ENCODE data around the gene AP1AR.

Gene AP1AR

GRCh38 chr4:112190684-112191083 lies 40.9 kb upstream of the AP1AR start:
- TF ChIP-seq, protein P1, sequence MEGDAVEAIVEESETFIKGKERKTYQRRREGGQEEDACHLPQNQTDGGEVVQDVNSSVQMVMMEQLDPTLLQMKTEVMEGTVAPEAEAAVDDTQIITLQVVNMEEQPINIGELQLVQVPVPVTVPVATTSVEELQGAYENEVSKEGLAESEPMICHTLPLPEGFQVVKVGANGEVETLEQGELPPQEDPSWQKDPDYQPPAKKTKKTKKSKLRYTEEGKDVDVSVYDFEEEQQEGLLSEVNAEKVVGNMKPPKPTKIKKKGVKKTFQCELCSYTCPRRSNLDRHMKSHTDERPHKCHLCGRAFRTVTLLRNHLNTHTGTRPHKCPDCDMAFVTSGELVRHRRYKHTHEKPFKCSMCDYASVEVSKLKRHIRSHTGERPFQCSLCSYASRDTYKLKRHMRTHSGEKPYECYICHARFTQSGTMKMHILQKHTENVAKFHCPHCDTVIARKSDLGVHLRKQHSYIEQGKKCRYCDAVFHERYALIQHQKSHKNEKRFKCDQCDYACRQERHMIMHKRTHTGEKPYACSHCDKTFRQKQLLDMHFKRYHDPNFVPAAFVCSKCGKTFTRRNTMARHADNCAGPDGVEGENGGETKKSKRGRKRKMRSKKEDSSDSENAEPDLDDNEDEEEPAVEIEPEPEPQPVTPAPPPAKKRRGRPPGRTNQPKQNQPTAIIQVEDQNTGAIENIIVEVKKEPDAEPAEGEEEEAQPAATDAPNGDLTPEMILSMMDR (IDR thresholded peaks at IDR 0.05): no peak

DNA sequence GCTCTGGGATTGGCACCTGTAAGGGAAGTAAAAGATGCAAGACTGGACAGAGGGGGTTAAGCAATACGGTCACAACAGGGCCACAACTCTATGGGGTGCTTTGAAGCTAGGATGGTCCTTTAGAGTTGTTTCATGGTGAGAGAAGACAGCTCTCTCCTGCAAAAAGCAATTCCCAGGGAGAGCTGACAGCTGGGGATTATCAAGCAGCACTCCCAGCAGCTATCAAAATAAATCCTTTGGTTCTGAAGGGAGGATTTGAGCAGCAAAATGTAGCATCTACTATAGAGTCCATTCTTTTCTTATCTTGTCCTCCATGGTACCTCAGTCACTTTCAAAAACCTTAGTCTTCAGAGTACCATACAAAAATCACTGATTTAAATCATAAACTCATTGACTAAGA lies 35.1 kb upstream of the AP1AR start:
- TF ChIP-seq, protein P1 (IDR thresholded peaks at IDR 0.05): no peak

- TF ChIP-seq, protein P1 (IDR thresholded peaks at IDR 0.05): no peak
Observed at GRCh38 chr4:112199041-112199440, 32.5 kb upstream of the AP1AR start.

DNA sequence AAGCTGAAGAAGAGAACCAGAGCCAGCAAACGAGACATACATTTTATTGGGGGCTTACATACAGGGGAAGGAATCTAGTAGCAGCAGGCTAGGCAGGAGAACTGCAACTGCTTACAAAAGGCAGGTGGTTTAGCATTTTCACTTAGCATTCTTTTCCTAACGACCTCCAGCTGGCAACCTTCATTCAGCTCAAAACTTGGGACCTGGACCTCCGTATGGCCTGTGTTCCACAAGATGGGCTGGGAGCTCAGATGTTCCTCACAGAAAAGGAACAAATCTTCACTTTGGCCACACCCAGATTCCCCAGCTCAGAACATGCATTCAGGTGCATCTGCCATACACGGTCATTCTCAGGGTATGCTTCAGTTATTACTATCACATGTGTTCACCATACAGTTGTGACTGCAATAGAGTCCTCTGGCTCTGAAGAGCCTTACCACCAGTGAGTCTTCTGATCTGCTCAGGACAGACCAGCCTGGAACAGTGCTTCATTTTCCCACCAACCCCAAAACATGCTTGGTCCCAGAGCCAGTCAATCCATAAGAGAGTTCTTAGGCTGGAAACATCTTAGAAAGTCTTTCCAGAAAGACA lies 29.6 kb upstream of the AP1AR start:
- TF ChIP-seq, protein P1 (IDR thresholded peaks at IDR 0.05): no peak

DNA sequence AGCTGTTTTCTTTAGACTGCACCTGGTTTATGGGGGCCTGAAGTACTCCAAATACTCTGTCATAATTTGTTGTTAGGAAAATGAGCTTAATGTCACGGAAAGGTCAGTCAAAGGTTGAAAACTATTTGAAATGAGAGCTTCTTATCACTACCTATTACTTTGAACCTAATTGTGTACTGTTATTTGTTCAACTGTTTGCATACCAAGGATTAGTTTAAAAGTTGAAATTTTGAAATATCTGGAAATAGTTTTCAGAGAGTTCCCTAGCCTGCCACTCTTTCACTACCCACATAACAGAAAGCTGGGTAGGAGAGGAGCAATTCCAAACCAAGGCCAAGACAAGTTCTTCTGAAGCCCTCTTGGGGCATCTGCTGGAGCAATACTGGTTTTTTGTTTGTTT lies 28.0 kb upstream of the AP1AR start:
- TF ChIP-seq, protein P1 (IDR thresholded peaks at IDR 0.05): no peak

DNA sequence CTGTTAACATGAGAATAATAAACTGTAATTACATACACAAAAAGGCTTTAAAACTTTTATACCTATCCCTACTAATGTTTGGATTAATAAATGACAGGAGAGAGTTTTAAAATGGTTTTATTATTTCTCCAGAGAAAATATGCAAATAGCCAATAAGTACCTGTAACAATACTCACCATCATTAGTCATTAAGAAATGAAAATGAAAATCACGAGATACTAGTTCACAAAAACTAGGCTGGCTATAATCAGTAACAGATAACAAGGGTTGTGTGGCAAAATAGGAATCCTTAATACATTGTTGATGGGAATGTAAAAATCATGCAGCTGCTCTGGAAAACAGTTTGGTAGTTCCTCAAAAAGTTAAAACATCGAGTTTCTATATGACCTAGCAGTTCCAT lies 25.2 kb upstream of the AP1AR start:
- TF ChIP-seq, protein P1 (IDR thresholded peaks at IDR 0.05): no peak

DNA sequence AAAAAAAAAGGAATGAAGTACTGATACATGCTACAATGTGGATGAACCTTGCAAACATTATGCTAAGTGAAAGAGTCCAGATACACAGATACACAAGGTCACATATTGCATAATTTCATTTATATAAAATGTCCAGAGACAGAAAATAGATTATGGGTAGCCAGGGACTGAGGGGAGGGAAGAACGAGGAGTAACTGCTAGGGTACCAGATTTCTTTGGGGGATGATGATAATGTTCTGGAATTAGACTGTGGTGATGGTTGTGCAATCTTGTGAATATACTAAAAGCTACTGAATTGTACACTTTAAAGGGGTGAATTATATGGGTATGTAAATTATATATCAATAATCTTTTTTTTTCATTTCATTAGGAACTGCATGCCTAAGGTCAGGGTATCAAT lies 20.8 kb upstream of the AP1AR start:
- TF ChIP-seq, protein P1 (IDR thresholded peaks at IDR 0.05): no peak

GRCh38 chr4:112213091-112213490 lies 18.5 kb upstream of the AP1AR start:
- TF ChIP-seq, protein P1 (IDR thresholded peaks at IDR 0.05): no peak

All from LNCAP (cell line).